ENCODE results near the gene TRABD2A.
A peak's percentile ranks its signal among the peaks of the same experiment; 100 is the strongest.
"Not testable (repeated sequence)": the region's sequence is repeated elsewhere in the genome, so short reads cannot be mapped to it uniquely, and the experiment has no call there.

TRABD2A gene

DNA sequence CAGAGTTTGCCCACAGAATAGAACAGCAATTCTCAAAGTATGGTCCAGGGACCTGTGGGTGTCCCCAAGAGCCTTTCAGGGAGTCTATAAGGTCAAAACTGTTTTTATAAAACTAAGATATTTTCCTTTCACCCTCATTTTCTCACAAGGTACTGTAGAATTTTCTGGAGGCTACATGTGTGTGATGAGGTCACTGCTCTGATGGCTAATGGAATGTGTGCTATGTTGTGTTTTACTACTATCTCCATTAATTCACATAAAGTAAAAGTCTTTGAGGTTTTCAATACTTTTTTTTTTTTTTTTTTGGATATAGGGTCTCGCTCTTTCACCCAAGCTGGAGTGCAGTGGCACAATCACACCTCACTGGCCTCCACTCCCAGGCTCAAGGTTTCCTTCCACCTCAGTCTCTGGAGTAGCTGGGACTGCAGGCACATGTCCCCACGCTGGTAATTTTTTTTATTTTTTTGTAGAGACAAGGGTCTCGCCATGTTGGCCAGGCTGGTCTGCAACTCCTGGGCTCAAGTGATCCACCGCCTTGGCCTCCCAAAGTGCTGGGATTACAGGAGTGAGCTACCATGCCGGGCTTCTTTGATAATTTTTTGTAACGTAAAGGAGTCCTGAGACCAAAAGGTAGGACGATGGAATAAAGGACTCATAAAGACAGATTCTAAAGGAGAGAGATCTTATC lies 1.8 kb downstream of the TRABD2A start:
- DNase-seq = no peak

GRCh38 chr2:84878459-84878858 lies 2.4 kb downstream of the TRABD2A start:
- no peak for DNase-seq

DNA sequence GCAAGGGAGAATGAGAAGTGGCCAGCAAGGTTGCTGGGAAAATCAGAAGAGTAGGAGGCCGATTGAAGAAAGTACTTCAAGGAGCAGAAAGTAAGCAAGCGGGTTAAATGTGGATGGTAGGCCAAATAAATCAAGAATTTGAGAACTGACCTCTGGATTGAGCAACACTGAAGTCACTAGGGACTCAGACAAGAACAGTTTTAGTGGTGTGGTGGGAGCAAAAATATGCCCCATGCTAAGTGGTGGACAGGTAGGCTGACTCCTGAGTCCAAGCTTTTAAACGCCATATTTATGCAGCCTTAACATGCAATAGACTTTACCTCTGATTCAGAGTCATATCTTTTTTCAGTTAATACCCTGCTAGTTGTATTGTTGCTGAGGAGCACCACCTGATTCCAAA lies 4.5 kb downstream of the TRABD2A start:
- no peak for DNase-seq

DNA sequence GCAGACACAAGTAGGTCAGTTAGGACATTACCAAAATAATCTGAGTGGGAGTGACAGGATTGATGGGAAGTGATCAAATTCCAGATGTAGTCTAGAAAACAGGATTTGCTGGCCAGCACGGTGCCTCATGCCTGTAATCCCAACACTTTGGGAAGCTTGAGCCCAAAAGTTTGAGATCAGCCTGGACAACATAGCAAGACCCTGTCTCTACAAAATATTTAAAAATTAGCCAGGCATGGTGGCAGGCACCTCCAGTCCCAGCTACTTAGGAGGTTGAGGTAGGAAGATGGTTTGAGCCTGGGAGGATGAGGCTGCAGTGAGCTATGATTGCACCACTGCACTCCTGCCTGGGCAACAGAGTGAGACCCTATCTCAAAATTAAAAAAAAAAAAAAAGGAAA lies 5.3 kb downstream of the TRABD2A start:
- DNase-seq = not testable (repeated sequence)

DNA sequence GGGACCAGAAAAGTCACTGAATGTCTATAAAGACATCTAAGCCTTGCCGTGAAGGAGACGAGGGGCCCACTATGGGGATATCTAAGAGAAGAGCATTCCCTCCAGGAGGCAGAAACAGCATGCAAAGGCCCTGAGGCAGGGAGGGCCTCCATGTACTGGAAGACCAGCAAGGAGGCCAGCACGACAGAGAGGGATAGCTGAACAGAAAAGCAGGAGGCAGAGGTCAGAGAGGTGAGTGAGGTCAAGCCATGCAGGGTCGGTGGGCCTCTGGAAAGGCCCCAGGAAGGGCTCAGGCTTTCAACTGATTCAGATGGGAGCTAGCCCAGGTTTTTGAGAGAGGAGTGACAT lies 5.7 kb downstream of the TRABD2A start:
- DNase-seq = no peak

DNA sequence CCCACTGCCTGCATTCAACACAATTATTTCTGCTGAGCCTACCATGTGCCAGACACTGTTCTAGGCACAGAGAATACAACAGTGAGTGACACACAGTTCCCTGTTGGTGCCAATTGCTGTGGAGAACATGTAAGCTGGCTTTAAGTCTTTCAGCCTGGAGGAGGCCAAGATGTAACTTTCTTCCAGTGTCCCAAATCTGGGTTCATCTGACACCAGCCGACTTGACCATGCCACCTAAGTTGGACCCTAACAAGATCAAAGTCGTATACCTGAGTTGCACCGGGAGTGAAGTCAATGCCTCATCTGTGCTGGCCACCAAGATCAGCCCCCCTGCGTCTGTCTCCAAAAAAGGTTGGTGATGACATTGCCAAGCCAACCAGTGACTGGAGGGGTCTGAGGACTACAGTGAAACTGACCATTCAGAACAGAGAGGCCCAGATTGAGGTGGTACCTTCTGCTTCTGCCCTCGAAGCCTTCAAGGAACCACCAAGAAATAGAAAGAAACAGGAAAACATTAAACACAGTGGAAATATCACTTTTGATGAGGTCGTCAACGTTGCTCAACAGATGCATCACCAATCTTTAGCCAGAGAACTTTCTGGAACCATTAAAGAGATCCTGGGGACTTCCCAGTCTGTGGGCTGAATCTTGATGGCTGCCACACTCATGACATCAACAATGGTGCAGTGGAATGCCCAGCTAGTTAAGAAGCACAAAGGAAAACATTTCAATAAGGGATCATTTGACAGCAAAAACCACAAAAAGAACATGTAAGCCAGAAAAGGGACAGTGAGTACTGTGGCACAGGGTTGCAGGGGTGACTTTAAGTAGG lies 6.3 kb downstream of the TRABD2A start:
- no peak for DNase-seq

- no peak for DNase-seq
These were observed 7.5 kb downstream of the TRABD2A start for GRCh38 chr2:84873350-84873749.

DNA sequence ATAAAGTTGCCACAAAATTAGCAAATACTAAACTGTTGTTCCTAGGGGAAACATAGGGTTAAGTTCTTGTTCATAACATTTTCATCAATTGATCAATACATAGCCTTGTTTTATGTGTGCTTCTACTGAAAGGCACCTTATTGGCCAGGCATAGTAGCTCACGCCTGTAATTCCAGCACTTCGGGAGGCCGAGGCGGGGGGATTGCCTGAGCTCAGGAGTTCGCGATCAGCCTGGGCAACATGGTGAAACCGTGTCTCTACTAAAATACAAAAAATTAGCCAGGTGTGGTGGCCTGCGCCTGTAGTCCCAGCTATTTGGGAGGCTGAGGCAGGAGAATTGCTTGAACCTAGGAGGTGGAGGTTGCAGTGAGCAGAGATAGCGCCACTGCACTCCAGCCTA lies 8.2 kb downstream of the TRABD2A start:
- DNase-seq = not testable (repeated sequence)

- no peak for DNase-seq
These were observed 10.6 kb downstream of the TRABD2A start for GRCh38 chr2:84870306-84870705.

- DNase-seq = not testable (repeated sequence)
These were observed 12.6 kb downstream of the TRABD2A start for GRCh38 chr2:84868327-84868726.

DNA sequence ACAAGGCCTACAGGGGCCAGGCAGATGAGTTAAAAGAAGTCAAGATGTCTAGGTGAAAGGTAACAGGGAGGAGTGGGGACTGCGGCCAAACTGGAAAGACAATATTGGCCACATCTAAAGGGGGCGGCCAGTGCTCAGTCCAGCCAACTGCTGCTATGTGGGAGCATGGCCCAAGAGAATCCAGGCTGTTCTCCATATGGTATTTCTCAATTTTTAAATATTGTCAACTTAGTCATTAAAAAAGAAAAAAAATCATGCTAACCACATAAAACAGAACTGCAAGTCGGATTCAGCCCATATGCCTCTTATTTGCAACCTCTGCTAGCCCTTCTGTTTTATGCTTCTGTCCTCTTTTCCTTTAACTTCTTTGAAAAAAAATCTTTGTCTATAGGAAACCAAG lies 14.8 kb downstream of the TRABD2A start:
- no peak for DNase-seq

- no peak for DNase-seq
These were observed 15.6 kb downstream of the TRABD2A start for GRCh38 chr2:84865181-84865783.

GRCh38 chr2:84862006-84862405 lies 18.9 kb downstream of the TRABD2A start:
- no peak for DNase-seq

GRCh38 chr2:84861539-84861938 lies 19.3 kb downstream of the TRABD2A start:
- DNase-seq = no peak

GRCh38 chr2:84858937-84859336 lies 21.9 kb downstream of the TRABD2A start:
- DNase-seq = no peak

- DNase-seq = no peak
These were observed 22.8 kb downstream of the TRABD2A start for GRCh38 chr2:84858123-84858522.

DNA sequence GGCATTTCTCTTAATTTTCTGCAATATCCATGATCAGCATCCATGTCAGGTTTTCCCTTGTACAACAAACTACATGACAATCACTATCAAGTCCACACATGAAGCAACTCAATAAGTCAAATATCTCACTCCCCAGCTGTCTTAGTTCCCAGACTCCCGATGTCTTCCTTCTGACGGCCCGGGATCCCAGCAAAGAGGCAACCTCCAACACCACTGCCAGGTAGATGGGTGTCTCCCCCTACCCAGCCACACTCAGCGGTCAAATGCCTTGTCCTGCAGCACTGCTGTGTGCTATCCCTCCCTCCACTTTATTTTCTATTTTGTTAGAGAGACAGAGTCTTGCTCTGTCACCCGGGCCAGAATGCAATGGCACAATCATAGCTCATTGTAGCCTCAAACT lies 23.3 kb downstream of the TRABD2A start:
- no peak for DNase-seq

DNA sequence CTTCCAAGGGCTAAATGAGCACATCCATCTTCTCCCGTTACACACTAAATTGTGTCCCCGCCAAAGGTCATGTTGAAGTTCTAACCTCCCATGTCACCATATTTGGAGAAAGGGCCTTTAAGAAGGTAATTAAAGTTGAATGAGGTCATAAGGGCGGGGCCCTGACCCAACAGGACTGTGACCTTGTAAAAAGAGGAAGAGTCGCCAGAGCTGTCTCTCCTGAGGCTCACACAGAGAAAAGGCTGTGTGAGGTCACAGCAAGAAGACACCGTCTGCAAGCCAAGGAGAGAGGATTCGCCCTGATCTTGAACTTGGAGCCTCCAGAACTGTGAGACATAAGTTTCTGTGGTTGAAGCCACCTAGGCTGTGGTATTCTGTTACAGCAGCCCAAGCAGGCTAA lies 24.1 kb downstream of the TRABD2A start:
- no peak for DNase-seq

DNA sequence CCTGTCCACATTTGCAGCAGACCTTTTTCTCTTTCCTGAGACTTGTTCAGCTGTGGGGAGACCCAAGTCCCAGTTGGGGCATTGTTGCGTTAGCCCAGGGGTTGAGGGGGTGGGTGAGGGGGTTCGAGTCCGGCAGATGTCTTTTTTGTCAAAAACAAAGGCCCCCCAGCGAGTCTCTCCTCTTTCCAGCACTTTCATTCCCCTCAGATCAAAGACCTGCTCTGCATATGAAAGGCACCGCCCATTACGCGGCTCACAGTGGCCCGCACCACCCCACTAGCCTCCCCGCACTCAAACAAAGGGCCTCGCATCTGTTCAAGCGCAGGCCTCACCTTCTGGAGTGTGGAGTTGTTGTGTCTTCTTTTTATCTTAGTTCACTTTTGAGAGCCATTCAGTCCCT lies 25.2 kb downstream of the TRABD2A start:
- no peak for DNase-seq

- DNase-seq = no peak
These were observed 26.0 kb downstream of the TRABD2A start for GRCh38 chr2:84854850-84855249.

GRCh38 chr2:84851876-84852275 lies 29.0 kb downstream of the TRABD2A start:
- DNase-seq = no peak

- no peak for DNase-seq
These were observed 30.4 kb downstream of the TRABD2A start for GRCh38 chr2:84850471-84850870.

DNA sequence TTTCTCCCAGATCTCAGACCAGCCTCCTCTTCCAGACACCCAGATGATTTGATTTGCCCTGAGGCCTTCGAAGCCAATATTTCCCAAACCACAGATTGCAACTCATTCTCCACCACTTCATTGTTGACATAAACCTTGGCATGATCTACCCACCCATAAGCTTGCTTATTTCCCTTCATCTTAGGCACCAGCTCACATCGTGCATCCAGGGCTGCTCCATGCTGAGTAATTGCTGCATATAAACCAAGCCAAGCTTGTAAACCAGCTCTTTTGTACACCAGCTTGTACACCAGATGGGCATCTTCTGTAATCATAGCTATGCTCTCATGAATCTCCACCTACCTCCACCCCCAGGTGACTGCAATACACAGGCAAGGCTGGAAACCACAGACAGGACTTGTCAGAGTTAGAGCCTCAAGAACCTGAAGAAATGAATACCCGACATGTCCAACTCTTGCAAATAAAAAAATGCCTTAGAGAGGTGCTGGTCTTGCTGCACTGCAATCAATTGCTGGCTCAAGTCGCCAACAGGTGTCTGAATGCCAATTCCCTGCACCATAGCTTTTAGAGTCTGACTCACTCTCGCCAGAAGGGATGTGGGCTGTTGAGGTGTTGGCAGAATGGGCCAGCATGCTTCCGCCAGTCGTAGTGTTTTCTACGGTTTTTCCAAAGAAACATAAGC lies 31.5 kb downstream of the TRABD2A start:
- DNase-seq = peak; percentile 33

Data from effector CD4-positive, alpha-beta T cell (primary cell).